HTERT RPE-1 (cell line): ENCODE results near the gene CPSF4L.
"Not testable (repeated sequence)": the region's sequence is repeated elsewhere in the genome, so short reads cannot be mapped to it uniquely, and the experiment has no call there.

Experiments
- in situ Hi-C: fragments of 300-500 bp; cut with MboI; formaldehyde crosslinking; loops from 4 replicates; pipeline ENCODE4 v1.14.3; 2020; ENCODE audit warnings: low sequenced_read_pairs

The CPSF4L gene

GRCh38 chr17:73261617-73261951 lies at the start of gene CPSF4L:
CPSF4L (minus strand) TSS chr17:73261880; CDS start chr17:73261818, 62 bp downstream.
- in situ Hi-C loops = no loop called here

- in situ Hi-C loops = no loop called here
These were observed 49.7 kb upstream of the CPSF4L start for GRCh38 chr17:73311428-73311780.

- in situ Hi-C loops = no loop called here
These were observed 48.3 kb upstream of the CPSF4L start for GRCh38 chr17:73309727-73310596.

GRCh38 chr17:73308959-73309358 lies 47.3 kb upstream of the CPSF4L start:
- in situ Hi-C loops = not testable (repeated sequence)

DNA sequence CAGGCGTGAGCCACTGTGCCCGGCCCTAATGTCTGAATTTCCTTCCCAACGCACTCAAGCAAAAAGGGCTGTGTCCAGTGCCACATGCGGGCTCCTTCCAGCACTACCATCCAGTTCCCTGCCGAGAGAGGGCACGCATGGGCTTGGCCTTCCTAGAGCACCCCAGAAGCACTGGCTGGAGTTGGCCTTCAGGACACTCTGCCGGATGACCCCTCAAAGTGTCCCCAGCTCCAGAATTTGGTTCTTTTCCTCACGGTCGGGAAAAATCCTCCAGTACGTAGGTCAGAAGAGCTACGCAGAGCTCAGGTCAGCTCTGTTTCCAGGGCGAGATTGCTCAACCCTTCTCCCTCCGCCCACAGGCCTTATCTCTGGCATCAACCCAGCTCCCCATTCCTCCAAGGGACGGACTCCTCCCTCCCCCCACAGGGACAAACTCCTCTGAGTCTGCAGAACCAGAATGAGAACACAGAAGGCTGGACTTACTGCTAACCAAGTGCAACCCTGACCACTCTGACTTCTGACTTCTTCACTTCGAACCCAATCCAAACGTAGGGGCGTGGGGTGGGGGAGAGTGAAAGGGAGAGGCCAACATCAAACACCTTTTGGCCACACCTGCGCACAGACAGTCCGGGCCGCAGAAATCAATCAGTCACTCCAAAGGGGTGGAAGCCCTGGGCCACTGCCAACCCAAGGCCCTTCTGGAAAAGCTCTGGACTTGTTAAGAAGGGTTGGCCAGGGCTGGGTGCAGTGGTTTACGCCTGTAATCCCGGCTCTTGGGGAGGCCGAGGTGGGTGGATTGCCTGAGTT lies 46.5 kb upstream of the CPSF4L start:
- in situ Hi-C loops = no loop called here

DNA sequence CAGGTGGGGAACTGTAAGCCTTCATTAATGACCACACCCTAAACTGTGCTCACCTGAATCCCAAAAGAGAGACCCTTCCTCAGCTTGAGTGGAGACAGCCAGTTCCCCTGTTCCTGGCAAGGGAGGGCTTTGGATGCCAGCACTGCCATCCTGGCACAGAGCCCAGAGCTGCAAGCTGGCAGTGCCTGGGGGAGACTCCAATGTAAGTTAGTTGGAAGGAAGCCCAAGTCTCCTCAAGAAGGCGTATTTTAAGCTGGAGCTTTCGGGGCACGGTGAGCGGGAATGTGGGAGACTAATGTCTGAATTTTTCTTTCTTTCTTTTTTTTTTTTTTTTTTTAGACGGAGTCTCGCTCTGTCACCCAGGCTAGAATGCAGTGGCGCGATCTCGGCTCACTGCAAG lies 45.5 kb upstream of the CPSF4L start:
- in situ Hi-C loops = no loop called here

DNA sequence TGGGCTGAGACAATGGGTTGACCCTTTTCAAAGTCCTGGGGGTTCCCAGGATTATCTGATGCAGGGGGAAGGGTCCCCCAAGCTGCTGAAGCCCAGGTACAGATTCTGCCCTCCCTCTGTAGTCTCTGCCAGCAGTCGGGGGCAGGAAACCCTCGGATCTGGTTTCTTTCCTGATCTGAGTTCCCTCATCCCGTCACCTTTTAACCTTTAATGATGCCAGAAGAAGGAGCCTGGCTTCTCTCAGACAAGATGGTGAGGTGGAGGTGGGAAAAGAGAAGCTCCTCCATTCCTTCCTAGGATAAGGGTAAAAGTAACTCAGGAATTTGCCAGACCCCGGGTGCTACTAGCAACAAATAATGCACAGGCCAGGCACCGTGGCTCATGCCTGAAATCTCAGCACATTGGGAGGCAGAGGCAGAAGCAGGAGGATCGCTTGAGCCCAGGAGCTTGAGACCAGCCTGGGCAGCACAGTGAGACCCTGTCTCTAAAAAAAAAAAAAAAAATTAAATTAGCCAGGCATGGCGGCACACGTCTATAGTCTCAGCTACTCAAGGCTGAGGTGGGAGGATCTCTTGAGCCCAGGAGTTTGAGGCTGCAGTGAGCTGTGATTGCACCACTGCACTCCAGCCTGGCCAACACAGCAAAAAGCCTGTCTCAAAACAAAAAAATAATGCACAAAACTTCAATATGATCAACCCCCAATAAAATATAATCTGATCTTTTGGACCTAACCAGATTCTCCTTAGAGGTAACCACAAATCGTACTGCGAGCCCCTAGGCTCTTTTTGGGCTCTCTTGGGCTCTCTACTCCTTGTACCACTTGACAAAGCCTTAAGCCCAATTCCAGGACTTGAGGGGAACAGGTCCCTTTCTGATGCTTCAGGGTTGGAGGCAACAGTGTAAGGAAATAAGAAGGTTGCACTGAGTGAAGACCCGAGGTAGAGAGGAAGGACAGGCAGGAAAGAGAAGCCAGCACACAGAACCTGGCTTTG lies 44.5 kb upstream of the CPSF4L start:
- in situ Hi-C loops = no loop called here

GRCh38 chr17:73304971-73305812 lies 43.5 kb upstream of the CPSF4L start:
- in situ Hi-C loops = no loop called here

DNA sequence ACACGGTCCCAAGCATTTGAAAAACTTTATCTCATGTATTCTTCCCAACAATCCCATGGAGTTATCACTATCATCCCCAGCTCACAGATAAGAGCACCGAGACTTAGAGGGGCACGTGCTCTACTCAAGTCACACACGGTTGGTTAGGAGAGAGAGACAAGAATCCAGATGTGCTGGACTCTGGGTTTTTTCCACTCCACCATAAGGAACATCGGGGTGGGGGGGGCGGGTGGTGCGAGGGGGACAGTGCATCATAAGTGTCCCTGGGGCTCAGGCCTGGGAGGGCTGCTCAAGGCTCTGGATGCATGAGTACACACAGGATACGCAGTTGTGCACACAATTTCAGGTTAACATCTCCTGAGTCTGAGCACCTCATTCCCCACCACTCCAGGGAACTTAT lies 42.8 kb upstream of the CPSF4L start:
- in situ Hi-C loops = no loop called here

- in situ Hi-C loops = no loop called here
These were observed 40.5 kb upstream of the CPSF4L start for GRCh38 chr17:73302189-73302588.

- in situ Hi-C loops = no loop called here
These were observed 39.7 kb upstream of the CPSF4L start for GRCh38 chr17:73301369-73301768.

GRCh38 chr17:73300392-73300791 lies 38.7 kb upstream of the CPSF4L start:
- in situ Hi-C loops = no loop called here

DNA sequence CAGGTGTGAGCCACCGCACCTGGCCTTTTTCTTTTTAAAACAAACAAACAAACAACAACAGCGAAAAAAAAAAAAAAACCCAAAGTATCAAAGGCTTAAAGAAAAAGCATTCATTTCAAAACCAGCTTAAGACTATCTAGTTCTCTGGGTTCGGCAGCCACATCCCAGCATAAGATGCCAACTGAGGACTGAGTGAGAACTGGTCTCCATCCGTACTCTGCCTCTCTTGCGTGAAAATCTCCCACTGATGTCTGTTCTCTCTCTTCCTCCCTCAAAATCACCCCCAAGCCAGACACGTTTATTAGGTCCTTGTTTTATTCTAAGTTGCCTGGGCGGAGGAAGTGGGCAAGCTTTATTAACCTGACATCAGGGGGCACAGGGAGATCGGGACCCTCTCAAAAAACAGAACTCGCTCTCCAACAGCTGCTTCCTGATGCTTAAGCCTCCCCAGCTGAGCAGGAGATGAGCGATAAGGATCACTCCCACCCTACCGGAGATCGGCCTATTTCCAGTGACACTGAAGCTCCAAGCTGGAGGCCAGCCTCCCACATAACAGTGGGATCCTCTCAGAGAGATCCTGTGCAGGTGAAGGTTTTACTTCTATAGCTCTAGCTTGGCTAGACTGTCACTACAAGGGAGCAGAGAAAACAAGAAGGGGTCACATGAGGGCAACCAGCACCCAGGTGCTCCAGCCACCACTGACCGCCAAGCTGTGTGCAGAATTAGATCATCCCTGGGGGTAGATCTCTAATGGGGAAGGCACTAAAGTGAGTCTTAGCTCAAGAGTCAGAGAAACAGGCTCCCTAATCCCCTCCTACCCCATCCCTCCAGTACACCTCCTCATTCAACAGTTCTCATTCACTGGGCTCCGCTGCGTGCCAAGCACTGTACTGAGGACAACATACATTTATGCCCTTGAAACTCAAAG lies 36.5 kb upstream of the CPSF4L start:
- in situ Hi-C loops = no loop called here

- in situ Hi-C loops = no loop called here
These were observed 31.8 kb upstream of the CPSF4L start for GRCh38 chr17:73293480-73293911.

DNA sequence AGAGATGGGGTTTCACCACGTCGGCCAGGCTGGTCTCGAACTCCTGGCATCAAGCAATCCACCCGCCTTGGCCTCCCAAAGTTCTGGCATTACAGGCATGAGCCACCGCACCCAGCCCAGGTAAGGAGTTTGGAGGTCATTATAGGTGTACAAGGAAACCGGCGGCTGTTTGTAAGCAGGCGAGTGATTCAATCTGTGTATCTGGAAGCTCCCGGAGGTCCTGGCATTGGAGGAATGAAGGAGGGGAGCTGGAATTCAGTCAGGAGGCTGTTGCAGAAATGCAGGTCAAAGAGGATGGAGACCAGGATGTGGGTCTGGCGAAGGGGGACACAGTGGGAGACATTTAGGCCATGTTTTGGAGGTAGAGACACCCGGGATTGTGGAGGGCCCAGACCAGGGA lies 31.4 kb upstream of the CPSF4L start:
- in situ Hi-C loops = no loop called here

- in situ Hi-C loops = no loop called here
These were observed 30.4 kb upstream of the CPSF4L start for GRCh38 chr17:73292031-73292531.

DNA sequence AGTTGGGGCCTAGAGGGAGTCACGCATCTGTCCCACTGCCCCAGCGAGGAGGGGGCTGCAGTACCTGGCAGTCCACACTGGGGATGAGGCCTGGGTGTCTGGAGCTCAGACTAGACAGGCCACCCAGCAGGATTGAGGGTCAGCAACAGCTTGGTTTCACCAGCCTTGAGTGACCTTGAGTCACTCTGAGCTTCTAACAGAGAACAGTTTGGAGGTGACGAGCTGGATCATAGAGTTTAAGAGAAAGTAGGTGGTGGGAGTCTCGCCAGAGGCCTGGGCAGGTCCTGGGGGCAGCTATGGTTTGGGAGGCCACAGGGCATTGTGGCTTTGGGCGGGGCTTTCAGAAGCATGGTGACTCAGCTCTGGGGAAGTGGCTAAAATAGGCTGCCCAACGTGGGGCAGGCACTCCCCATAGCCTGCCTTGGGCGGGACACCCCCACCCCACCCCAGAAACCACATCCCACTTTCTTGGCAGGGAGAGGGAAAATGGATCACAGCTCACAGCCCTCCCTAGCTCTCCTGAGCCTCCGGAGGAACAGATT lies 29.7 kb upstream of the CPSF4L start:
- in situ Hi-C loops = no loop called here

GRCh38 chr17:73290399-73291259 lies 28.9 kb upstream of the CPSF4L start:
- in situ Hi-C loops = no loop called here
